HG02588 (cell line): ENCODE measurements around the gene TTLL7.

Experiments used
- ATAC-seq: cut with Tn5 transposase; IDR thresholded peaks from one replicate; pipeline ENCODE4 v1.9.1; 2021; ENCODE audit warnings: mild to moderate bottlenecking, moderate library complexity; ENCODE audit not compliant: unreplicated experiment

The TTLL7 gene

GRCh38 chr1:83822208-83822607 lies 176.7 kb downstream of the TTLL7 start:
- no peak for ATAC-seq

GRCh38 chr1:83819436-83819835 lies 179.5 kb downstream of the TTLL7 start:
- no peak for ATAC-seq

- ATAC-seq: no peak
Measured at GRCh38 chr1:83818916-83819315, 180.0 kb downstream of the TTLL7 start.

- no peak for ATAC-seq
Measured at GRCh38 chr1:83816836-83817235, 182.1 kb downstream of the TTLL7 start.

GRCh38 chr1:83815330-83815729 lies 183.6 kb downstream of the TTLL7 start:
- ATAC-seq: no peak
